ENCODE data around the gene SPATA4. TPM values are rescaled to one million over a fixed set of nuclear protein-coding genes. Genes with fewer than 3 reads are reported as not detected.
"Not testable (repeated sequence)": the region's sequence is repeated elsewhere in the genome, so short reads cannot be mapped to it uniquely, and the experiment has no call there.

SPATA4 gene
- total RNA-seq, 4 donors from 2014 or later: 0.33 to 1.0 (median 0.83) TPM; not detected in 1

- H3K27ac ChIP-seq (replicated peaks in 1 of 4): peak overlapping the region in 1 of 4 donors; percentile 1
- intact Hi-C loops (cut with DNase I): no loop called here
- H3K4me3 ChIP-seq: no peak overlapping the region
- 75% methylated on average over 2 of the region's 2 CpGs for WGBS
- H3K9me3 ChIP-seq: no peaks in the 10 kb centered on the region
- TF ChIP-seq CTCF (IDR thresholded peaks at IDR 0.05) (no peak), POLR2AphosphoS5 (IDR thresholded peaks at IDR 0.05) (no peak), EP300 (IDR thresholded peaks at IDR 0.05) (no peak)
- DNase-seq (ENCODE audit: extremely low spot score): no peak
- H3K27me3 ChIP-seq: no peaks in the 10 kb centered on the region
- peaks cover 0 to 13% (median 3%) of the 10 kb centered on the region in 4 donors for H3K4me1 ChIP-seq
- no peaks in the 10 kb centered on the region for H3K36me3 ChIP-seq
Observed at GRCh38 chr4:176223561-176223960, 28.2 kb upstream of the SPATA4 start.

GRCh38 chr4:176222149-176222548 lies 26.8 kb upstream of the SPATA4 start:
- intact Hi-C loops (cut with DNase I): no loop called here
- 78% methylated on average over 5 of the region's 5 CpGs for WGBS

GRCh38 chr4:176217510-176217909 lies 22.1 kb upstream of the SPATA4 start:
- no peak for TF ChIP-seq CTCF (IDR thresholded peaks at IDR 0.05)
- TF ChIP-seq POLR2AphosphoS5 (IDR thresholded peaks at IDR 0.05): no peak
- no peak for TF ChIP-seq POLR2A (IDR thresholded peaks at IDR 0.05; ENCODE audit: low read depth)
- TF ChIP-seq EP300 (IDR thresholded peaks at IDR 0.05): no peak
- DNase-seq (ENCODE audit: extremely low spot score): no peak
- H3K4me1 ChIP-seq: no peaks in the 10 kb centered on the region
- WGBS: 82% methylated on average over 2 of the region's 2 CpGs
- no peak overlapping the region for H3K27ac ChIP-seq (replicated peaks in 1 of 4)
- H3K9me3 ChIP-seq: no peaks in the 10 kb centered on the region
- no peaks in the 10 kb centered on the region for H3K36me3 ChIP-seq
- H3K4me3 ChIP-seq: no peak overlapping the region
- no peaks in the 10 kb centered on the region for H3K27me3 ChIP-seq
- intact Hi-C loops (cut with DNase I): no loop called here

More at GRCh38 chr4:176222149-176222548, 26.8 kb upstream of the SPATA4 start:
- Histone ChIP-seq H3K27ac (replicated peaks in 1 of 4) (no peak overlapping the region), H3K36me3 (no peaks in the 10 kb centered on the region), H3K4me1 (peaks cover 0 to under 1% (median 0%) of the 10 kb centered on the region in 4 donors), H3K4me3 (no peak overlapping the region), H3K9me3 (no peaks in the 10 kb centered on the region), H3K27me3 (no peaks in the 10 kb centered on the region)
- DNase-seq (ENCODE audit: extremely low spot score): no peak
- TF ChIP-seq POLR2AphosphoS5 (IDR thresholded peaks at IDR 0.05): no peak
- no peak for TF ChIP-seq EP300 (IDR thresholded peaks at IDR 0.05)
- no peak for TF ChIP-seq POLR2A (IDR thresholded peaks at IDR 0.05; ENCODE audit: low read depth)
- no peak for TF ChIP-seq CTCF (IDR thresholded peaks at IDR 0.05)

- H3K36me3 ChIP-seq; H3K4me1 ChIP-seq; H3K9me3 ChIP-seq; H3K4me3 ChIP-seq; H3K27ac ChIP-seq (replicated peaks in 1 of 4); intact Hi-C loops (cut with DNase I); DNase-seq (ENCODE audit: extremely low spot score); H3K27me3 ChIP-seq: not testable (repeated sequence)
- 93% methylated on average over 3 of the region's 3 CpGs for WGBS
Observed at GRCh38 chr4:176212351-176212750, 17.0 kb upstream of the SPATA4 start.

DNA sequence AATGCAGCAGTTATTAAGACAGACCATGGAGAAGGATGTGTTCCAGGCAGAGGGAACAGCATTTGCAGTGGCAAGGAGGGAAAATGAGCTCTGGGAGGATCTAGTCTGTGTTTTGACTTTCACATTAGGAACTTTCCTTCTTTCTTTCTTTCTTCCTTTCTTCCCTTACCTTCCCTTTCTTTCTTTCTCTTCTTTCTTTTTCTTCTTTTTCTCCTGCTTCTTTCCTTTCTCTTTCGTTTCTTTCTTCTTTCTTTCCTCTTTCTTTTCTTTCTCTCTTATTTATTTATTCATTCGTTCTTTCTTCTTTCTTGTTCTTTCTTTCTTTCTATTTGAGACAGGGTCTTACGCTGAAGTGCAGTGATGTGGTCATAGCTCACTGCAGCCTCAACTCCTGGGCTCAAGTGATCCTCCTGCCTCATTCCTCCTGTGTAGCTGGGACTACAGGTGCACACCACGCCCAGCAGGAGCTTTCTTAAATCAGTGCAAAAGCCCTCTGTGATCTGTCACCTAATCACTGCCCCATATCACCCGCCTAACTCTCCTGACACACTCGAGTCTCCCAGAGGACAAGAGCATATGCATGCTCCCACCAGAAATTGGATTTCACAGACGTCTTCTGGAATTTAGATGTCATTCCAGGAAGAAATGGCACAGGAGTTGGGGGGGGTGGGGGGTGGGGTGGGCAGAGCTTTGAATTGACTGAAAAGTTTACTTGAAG lies 15.4 kb upstream of the SPATA4 start:
- H3K27me3 ChIP-seq: no peaks in the 10 kb centered on the region
- no peak overlapping the region for H3K27ac ChIP-seq (replicated peaks in 1 of 4)
- no peak for TF ChIP-seq POLR2AphosphoS5 (IDR thresholded peaks at IDR 0.05)
- TF ChIP-seq EP300 (IDR thresholded peaks at IDR 0.05): no peak
- TF ChIP-seq CTCF (IDR thresholded peaks at IDR 0.05): no peak
- TF ChIP-seq POLR2A (IDR thresholded peaks at IDR 0.05; ENCODE audit: low read depth): no peak
- no peaks in the 10 kb centered on the region for H3K9me3 ChIP-seq
- no peaks in the 10 kb centered on the region for H3K4me1 ChIP-seq
- no peak for DNase-seq (ENCODE audit: extremely low spot score)
- H3K36me3 ChIP-seq: no peaks in the 10 kb centered on the region
- WGBS: 84% methylated on average over 7 of the region's 7 CpGs
- no peak overlapping the region for H3K4me3 ChIP-seq
- intact Hi-C loops (cut with DNase I): no loop called here

Data from esophagus muscularis mucosa (tissue), 4 donors.